Neuronal stem cell (in vitro differentiated cells): ENCODE measurements around the gene OR13C2.
A peak's percentile ranks its signal among the peaks of the same experiment; 100 is the strongest.

Experiments used
- DNase-seq: peaks from one replicate; pipeline ENCODE4 v3.0.0-alpha.2; 2013; ENCODE audit warnings: low spot score
- H2AFZ ChIP-seq: one replicate; pipeline ENCODE4 v1.6.1; 2013; ENCODE audit warnings: mild to moderate bottlenecking, low read length, inconsistent platforms
- H2AK5ac ChIP-seq: 2 replicates; pipeline ENCODE4 v1.6.1; 2013; ENCODE audit warnings: low read depth, mild to moderate bottlenecking, inconsistent platforms, low read length, moderate library complexity, mixed read lengths
- H2BK120ac ChIP-seq: 2 replicates; pipeline ENCODE4 v1.6.1; 2013; ENCODE audit warnings: low read depth, mild to moderate bottlenecking, inconsistent platforms, low read length, moderate library complexity, mixed read lengths
- H2BK12ac ChIP-seq: one replicate; pipeline ENCODE4 v1.6.1; 2013; ENCODE audit warnings: low read length, inconsistent platforms
- H2BK15ac ChIP-seq: 2 replicates; pipeline ENCODE4 v1.6.1; 2013; ENCODE audit warnings: mild to moderate bottlenecking, low read length, inconsistent platforms, mixed read lengths
- H2BK5ac ChIP-seq: one replicate; pipeline ENCODE4 v1.6.1; 2013; ENCODE audit warnings: inconsistent platforms, mild to moderate bottlenecking, low read length, moderate library complexity
- H3K14ac ChIP-seq: one replicate; pipeline ENCODE4 v1.6.1; 2013; ENCODE audit warnings: low read length, inconsistent platforms
- H3K18ac ChIP-seq: 2 replicates; pipeline ENCODE4 v1.6.1; 2013; ENCODE audit warnings: low read length, inconsistent platforms
- H3K23ac ChIP-seq: 2 replicates; pipeline ENCODE4 v1.6.1; 2013; ENCODE audit warnings: low read depth, mild to moderate bottlenecking, mixed read lengths, low read length, inconsistent platforms; ENCODE audit not compliant: poor library complexity
- H3K27ac ChIP-seq: replicated peaks from 3 replicates; pipeline ENCODE4 v1.5.1; 2013; ENCODE audit warnings: low read length, inconsistent platforms
- H3K27me3 ChIP-seq, 3 experiments: 2 replicates each; pipeline ENCODE4 v1.6.1; 2013; ENCODE audit warnings: low read length in 3 of 3, mild to moderate bottlenecking in 2 of 3, inconsistent platforms in 1 of 3, low read depth in 1 of 3, mixed read lengths in 1 of 3, moderate library complexity in 1 of 3; ENCODE audit not compliant: control insufficient read depth in 3 of 3, insufficient read depth in 3 of 3
- H3K36me3 ChIP-seq, 2 donors: replicated peaks in 1 of 2; 2 replicates each; pipeline ENCODE4 v1.6.1; 2013; ENCODE audit warnings: low read length in 2 of 2; ENCODE audit not compliant: control insufficient read depth in 2 of 2, insufficient read depth in 2 of 2
- H3K4ac ChIP-seq: 2 replicates; pipeline ENCODE4 v1.6.1; 2013; ENCODE audit warnings: inconsistent platforms, mild to moderate bottlenecking, low read length, moderate library complexity
- H3K4me1 ChIP-seq, 2 donors: 1 replicate in 1 of 2; 2 replicates in 1 of 2; pipeline ENCODE4 v1.6.1; 2013; ENCODE audit warnings: low read length in 2 of 2, low read depth in 1 of 2; ENCODE audit not compliant: control insufficient read depth in 2 of 2, insufficient read depth in 1 of 2
- H3K4me2 ChIP-seq: one replicate; pipeline ENCODE4 v1.6.1; 2013; ENCODE audit warnings: mild to moderate bottlenecking, low read length, inconsistent platforms; ENCODE audit not compliant: insufficient read depth, poor library complexity, severe bottlenecking
- H3K4me3 ChIP-seq, 2 donors: 2 replicates each; pipeline ENCODE4 v1.5.1; 2013; ENCODE audit warnings: low read length in 2 of 2, mild to moderate bottlenecking in 2 of 2, inconsistent platforms in 1 of 2, moderate library complexity in 1 of 2
- H3K79me1 ChIP-seq: one replicate; pipeline ENCODE4 v1.6.1; 2013; ENCODE audit warnings: low read depth, mild to moderate bottlenecking, inconsistent platforms, low read length, moderate library complexity
- H3K9ac ChIP-seq: one replicate; pipeline ENCODE4 v1.6.1; 2013; ENCODE audit warnings: mild to moderate bottlenecking, low read depth, low read length, inconsistent platforms; ENCODE audit not compliant: poor library complexity
- H3K9me3 ChIP-seq, 2 donors: replicated peaks in 1 of 2; 2 replicates each; pipeline versions ENCODE3 to v1.6.1; 2013; ENCODE audit warnings: low read length in 2 of 2, mild to moderate bottlenecking in 2 of 2, inconsistent platforms in 1 of 2, low read depth in 1 of 2, mixed read lengths in 1 of 2, moderate library complexity in 1 of 2; ENCODE audit not compliant: control insufficient read depth in 2 of 2, insufficient read depth in 1 of 2
- H4K8ac ChIP-seq: one replicate; pipeline ENCODE4 v1.6.1; 2013; ENCODE audit warnings: low read depth, mild to moderate bottlenecking, inconsistent platforms, low read length, moderate library complexity
- H4K91ac ChIP-seq: one replicate; pipeline ENCODE4 v1.6.1; 2013; ENCODE audit warnings: low read length, low read depth, mild to moderate bottlenecking, inconsistent platforms; ENCODE audit not compliant: poor library complexity
- WGBS, 2 donors: extraction: QIAGEN DNeasy Blood & Tissue Kit; methylation state at CpG; one replicate each; pipeline ENCODE4 v1.1.7; 2013; ENCODE audit warnings: missing lambda C conversion rate in 2 of 2, mixed read lengths in 1 of 2; ENCODE audit not compliant: insufficient read length in 2 of 2, insufficient replicate concordance in 1 of 2; ENCODE audit errors: extremely low coverage in 2 of 2; 5-methylcytosine and 5-hydroxymethylcytosine counted together

OR13C2 gene

DNA sequence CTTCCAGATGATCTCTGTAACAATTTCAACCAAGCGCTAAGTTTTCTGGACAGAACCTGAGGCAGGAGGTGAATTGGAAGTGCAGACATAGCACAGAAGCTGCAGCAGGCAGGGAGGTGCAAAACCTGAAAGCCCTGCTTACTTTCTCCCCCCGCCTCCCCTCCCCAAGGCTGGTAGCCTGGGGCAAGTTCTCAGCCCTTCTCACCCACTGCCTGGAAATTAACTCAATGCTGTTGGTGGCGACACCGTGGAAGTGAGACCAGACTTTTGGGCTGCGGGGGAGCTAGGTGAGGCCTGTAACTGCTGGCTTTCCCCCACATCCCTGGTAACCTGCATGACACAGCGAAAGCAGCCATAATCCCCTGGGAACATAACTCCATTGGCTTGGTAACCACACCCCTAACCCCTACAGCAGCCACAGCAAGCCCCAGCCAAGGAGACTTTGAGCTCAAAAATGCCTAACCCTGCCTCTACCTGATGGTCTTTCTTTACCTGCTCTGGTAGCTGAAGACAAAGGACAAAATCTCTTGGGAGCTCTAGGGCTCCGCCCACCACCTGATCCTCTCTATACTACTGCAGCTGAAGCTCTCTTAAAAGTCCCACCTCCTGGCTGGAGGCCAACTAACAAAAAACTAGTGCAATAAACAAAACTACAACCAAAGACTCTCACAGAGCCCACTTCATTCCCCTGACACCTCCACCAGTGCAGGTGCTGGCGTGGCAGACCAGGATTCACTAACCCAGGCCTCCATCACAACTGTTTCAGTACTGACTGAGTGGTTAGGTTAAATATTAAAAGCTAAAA, 48.4 kb downstream of the OR13C2 start:
- Histone ChIP-seq H2AFZ (no peak overlapping the region), H3K14ac (peak overlapping the region; percentile 31), H3K9ac (no peak overlapping the region), H3K9me3 (no peaks in the 10 kb centered on the region), H3K23ac (no peak overlapping the region), H3K4me3 (no peak overlapping the region), H2BK120ac (no peak overlapping the region), H3K27ac (no peak overlapping the region), H4K8ac (no peak overlapping the region), H3K36me3 (no peaks in the 10 kb centered on the region), H3K4ac (no peak overlapping the region), H3K4me1 (peaks cover 0 to 2% of the 10 kb centered on the region in 2 donors), H2BK12ac (no peak overlapping the region), H2BK5ac (no peak overlapping the region), H3K27me3 (no peaks in the 10 kb centered on the region), H3K4me2 (no peak overlapping the region), H3K18ac (no peak overlapping the region), H3K79me1 (no peaks in the 10 kb centered on the region), H2BK15ac (no peak overlapping the region), H4K91ac (no peak overlapping the region), H2AK5ac (no peak overlapping the region)
- WGBS, 2 donors = no CpG with 5 or more reads among the region's 8 CpGs
- DNase-seq = no peak

GRCh38 chr9:104555521-104555920, 49.9 kb downstream of the OR13C2 start:
- H3K27me3 ChIP-seq = no peaks in the 10 kb centered on the region
- peaks cover 0 to 2% of the 10 kb centered on the region in 2 donors for H3K4me1 ChIP-seq

More at GRCh38 chr9:104555521-104555920, 49.9 kb downstream of the OR13C2 start:
- H3K18ac ChIP-seq = no peak overlapping the region
- no peak overlapping the region for H2AFZ ChIP-seq
- DNase-seq = no peak
- H3K9me3 ChIP-seq = no peaks in the 10 kb centered on the region
- H2BK120ac ChIP-seq = no peak overlapping the region
- no peak overlapping the region for H3K4ac ChIP-seq
- WGBS, 2 donors = no CpG with 5 or more reads among the region's 1 CpG
- no peak overlapping the region for H2BK15ac ChIP-seq
- no peak overlapping the region for H2BK12ac ChIP-seq
- H3K23ac ChIP-seq = no peak overlapping the region
- no peaks in the 10 kb centered on the region for H3K36me3 ChIP-seq
- no peak overlapping the region for H3K14ac ChIP-seq
- H4K8ac ChIP-seq = no peak overlapping the region
- H3K79me1 ChIP-seq = no peaks in the 10 kb centered on the region
- H2AK5ac ChIP-seq = no peak overlapping the region
- no peak overlapping the region for H3K4me3 ChIP-seq
- H3K4me2 ChIP-seq = no peak overlapping the region
- no peak overlapping the region for H4K91ac ChIP-seq
- no peak overlapping the region for H3K27ac ChIP-seq
- no peak overlapping the region for H2BK5ac ChIP-seq
- no peak overlapping the region for H3K9ac ChIP-seq
